ENCODE results near the gene U2AF1L4. TPM values are rescaled to one million over a fixed set of nuclear protein-coding genes. Genes with fewer than 3 reads are reported as not detected.

U2AF1L4 gene
- total and polyA plus RNA-seq, 2 experiments from 2014 or later, result 30.3 to 61.7 TPM

- H3K36me3 ChIP-seq, result peaks cover 61% of the 10 kb centered on the region
These were observed 15.5 kb downstream of the U2AF1L4 start for GRCh38 chr19:35729763-35730162.

GRCh38 chr19:35729021-35729420 lies 16.2 kb downstream of the U2AF1L4 start:
- Histone ChIP-seq H3K36me3 (peaks cover 67% of the 10 kb centered on the region), H3K27ac (no peak overlapping the region), H3K9me3 (ENCODE audit: low read depth) (no peaks in the 10 kb centered on the region), H3K4me1 (ENCODE audit: low read depth) (no peaks in the 10 kb centered on the region), H3K27me3 (no peaks in the 10 kb centered on the region), H3K4me3 (no peak overlapping the region)
- DNase-seq (ENCODE audit: low read depth in 1 of 2, low spot score in 1 of 2), result no peak
- no peak for TF ChIP-seq CTCF (IDR thresholded peaks at IDR 0.05; ENCODE audit: low read depth, low read length)

More at GRCh38 chr19:35729763-35730162, 15.5 kb downstream of the U2AF1L4 start:
- TF ChIP-seq CTCF (IDR thresholded peaks at IDR 0.05; ENCODE audit: low read depth, low read length), result no peak
- no peaks in the 10 kb centered on the region for H3K9me3 ChIP-seq (ENCODE audit: low read depth)
- no peak overlapping the region for H3K4me3 ChIP-seq
- H3K27ac ChIP-seq, result no peak overlapping the region
- H3K27me3 ChIP-seq, result no peaks in the 10 kb centered on the region
- DNase-seq (ENCODE audit: low read depth in 1 of 2, low spot score in 1 of 2), result no peak
- no peaks in the 10 kb centered on the region for H3K4me1 ChIP-seq (ENCODE audit: low read depth)

- TF ChIP-seq CTCF (IDR thresholded peaks at IDR 0.05; ENCODE audit: low read depth, low read length), result no peak
- no peaks in the 10 kb centered on the region for H3K27me3 ChIP-seq
- H3K27ac ChIP-seq, result no peak overlapping the region
- peaks cover 72% of the 10 kb centered on the region for H3K36me3 ChIP-seq
- no peaks in the 10 kb centered on the region for H3K9me3 ChIP-seq (ENCODE audit: low read depth)
- H3K4me1 ChIP-seq (ENCODE audit: low read depth), result no peaks in the 10 kb centered on the region
- DNase-seq (ENCODE audit: low read depth in 1 of 2, low spot score in 1 of 2), result no peak
- H3K4me3 ChIP-seq, result no peak overlapping the region
These were observed 17.1 kb downstream of the U2AF1L4 start for GRCh38 chr19:35727956-35728706.

- TF ChIP-seq CTCF (IDR thresholded peaks at IDR 0.05; ENCODE audit: low read depth, low read length), result no peak
- Histone ChIP-seq H3K27ac (no peak overlapping the region), H3K36me3 (peaks cover 77% of the 10 kb centered on the region), H3K9me3 (ENCODE audit: low read depth) (no peaks in the 10 kb centered on the region), H3K27me3 (no peaks in the 10 kb centered on the region), H3K4me1 (ENCODE audit: low read depth) (no peaks in the 10 kb centered on the region), H3K4me3 (no peak overlapping the region)
- no peak for DNase-seq (ENCODE audit: low read depth in 1 of 2, low spot score in 1 of 2)
These were observed 17.9 kb downstream of the U2AF1L4 start for GRCh38 chr19:35727053-35727955.

- DNase-seq (ENCODE audit: low read depth in 1 of 2, low spot score in 1 of 2), result no peak
- H3K4me1 ChIP-seq (ENCODE audit: low read depth), result no peaks in the 10 kb centered on the region
- H3K9me3 ChIP-seq (ENCODE audit: low read depth), result no peaks in the 10 kb centered on the region
- H3K4me3 ChIP-seq, result no peak overlapping the region
- TF ChIP-seq CTCF (IDR thresholded peaks at IDR 0.05; ENCODE audit: low read depth, low read length), result no peak
- H3K27ac ChIP-seq, result no peak overlapping the region
- no peaks in the 10 kb centered on the region for H3K27me3 ChIP-seq
- peaks cover 72% of the 10 kb centered on the region for H3K36me3 ChIP-seq
These were observed 19.9 kb downstream of the U2AF1L4 start for GRCh38 chr19:35725216-35725861.
